Fibroblast of mammary gland (primary cell): ENCODE measurements around the gene TMEM116.

Source experiments
- DNase-seq: peaks from one replicate; pipeline ENCODE4 v3.0.0-alpha.2; 2010; ENCODE audit warnings: low read depth
- H3K4me3 ChIP-seq: 2 replicates; pipeline ENCODE4 v1.5.1; 2011; ENCODE audit warnings: low read depth, mild to moderate bottlenecking, low read length, moderate library complexity; ENCODE audit not compliant: control insufficient read depth
- CTCF ChIP-seq: conservative IDR thresholded peaks from 2 replicates; pipeline ENCODE4 v1.5.1; 2011; ENCODE audit warnings: low read depth, low read length, inconsistent platforms; ENCODE audit not compliant: control insufficient read depth, insufficient read depth

Gene TMEM116

GRCh38 chr12:112031472-112031871 lies 18.5 kb upstream of the TMEM116 start:
- H3K4me3 ChIP-seq, result no peak overlapping the region
- TF ChIP-seq CTCF, result no peak
- DNase-seq, result no peak

GRCh38 chr12:112029301-112029700 lies 16.3 kb upstream of the TMEM116 start:
- TF ChIP-seq CTCF, result no peak
- H3K4me3 ChIP-seq, result no peak overlapping the region
- no peak for DNase-seq

- H3K4me3 ChIP-seq, result no peak overlapping the region
- no peak for DNase-seq
- TF ChIP-seq CTCF, result no peak
Observed at GRCh38 chr12:112025808-112026375, 12.9 kb upstream of the TMEM116 start.

- no peak overlapping the region for H3K4me3 ChIP-seq
- no peak for DNase-seq
- TF ChIP-seq CTCF, result no peak
Observed at GRCh38 chr12:112023759-112024396, 10.9 kb upstream of the TMEM116 start.

- no peak overlapping the region for H3K4me3 ChIP-seq
- DNase-seq, result no peak
- no peak for TF ChIP-seq CTCF
Observed at GRCh38 chr12:112022241-112023016, 9.5 kb upstream of the TMEM116 start.

- no peak for TF ChIP-seq CTCF
- DNase-seq, result no peak
- H3K4me3 ChIP-seq, result no peak overlapping the region
Observed at GRCh38 chr12:112020947-112021457, 8.0 kb upstream of the TMEM116 start.
